Esophagus squamous epithelium (tissue), 5 donors: ENCODE data around the gene FGD3. TPM values are rescaled to one million over a fixed set of nuclear protein-coding genes. Genes with fewer than 3 reads are reported as not detected.

Experiments used
- DNase-seq: peaks from one replicate; lab custom pipeline; 2025; lab: John Stamatoyannopoulos, UW
- H3K27ac ChIP-seq, 4 donors: fragments of 200-600 bp; sonication (generic); one replicate each; pipeline ENCODE4 v1.5.1; 2016 to 2019; ENCODE audit warnings: mild to moderate bottlenecking in 1 of 4
- H3K27me3 ChIP-seq, 4 donors: fragments of 200-600 bp; sonication (generic); 1 replicate in 3 of 4; 2 replicates in 1 of 4; pipeline versions ENCODE4 v1.5.1 to v1.6.0; 2017 to 2021; ENCODE audit warnings: antibody characterized with exemption in 1 of 4
- H3K36me3 ChIP-seq, 3 donors: fragments of 200-600 bp; sonication (generic); one replicate each; pipeline ENCODE4 v1.5.1; 2016 to 2019
- H3K4me1 ChIP-seq, 3 donors: fragments of 200-600 bp; sonication (generic); one replicate each; pipeline ENCODE4 v1.5.1; 2017 to 2019
- H3K4me3 ChIP-seq, 4 donors: fragments of 200-600 bp; sonication (generic); 1 replicate in 3 of 4; 2 replicates in 1 of 4; pipeline ENCODE4 v1.5.1; 2016 to 2019; ENCODE audit warnings: mild to moderate bottlenecking in 2 of 4, moderate library complexity in 1 of 4
- H3K9me3 ChIP-seq, 3 donors: fragments of 200-600 bp; sonication (generic); one replicate each; pipeline ENCODE4 v1.5.1; 2016 to 2019
- POLR2A ChIP-seq, 4 donors: fragments of 450-650 bp; IDR thresholded peaks; one replicate each; pipeline ENCODE4 v1.6.1; 2017; ENCODE audit warnings: antibody characterized with exemption in 4 of 4, mild to moderate bottlenecking in 4 of 4, moderate library complexity in 3 of 4
- WGBS, 2 donors: methylation state at CpG; one replicate each; pipeline ENCODE4 v1.1.5; 2018; 5-methylcytosine and 5-hydroxymethylcytosine counted together
- intact Hi-C: fragments of 100-400 bp; cut with DNase I; formaldehyde crosslinking; loops from one replicate; pipeline ENCODE4 v1.15.0; 2022
- total RNA-seq, 4 donors: library from RNA; depleted of rRNA; stranded (reverse); fragments of >200 nt; gene quantifications; one replicate each; pipeline ENCODE4 v1.1.0, GENCODE V29; 2016
- TF ChIP-seq, protein P1 (sequence below), 6 experiments: fragments of 450-650 bp in 4 of 6; fragments of 200-600 bp in 2 of 6; sonication (generic) in 2 of 6; IDR thresholded peaks; one replicate each; pipeline ENCODE4 v1.5.1; 2016 to 2019; ENCODE audit warnings: antibody characterized with exemption in 6 of 6, mild to moderate bottlenecking in 4 of 6, moderate library complexity in 4 of 6
- donor health status: DM: yes; HTN: yes; CAD: no.

Gene FGD3
- total RNA-seq, 4 donors from 2014 or later: 2.4 to 6.5 (median 4.9) TPM

DNA sequence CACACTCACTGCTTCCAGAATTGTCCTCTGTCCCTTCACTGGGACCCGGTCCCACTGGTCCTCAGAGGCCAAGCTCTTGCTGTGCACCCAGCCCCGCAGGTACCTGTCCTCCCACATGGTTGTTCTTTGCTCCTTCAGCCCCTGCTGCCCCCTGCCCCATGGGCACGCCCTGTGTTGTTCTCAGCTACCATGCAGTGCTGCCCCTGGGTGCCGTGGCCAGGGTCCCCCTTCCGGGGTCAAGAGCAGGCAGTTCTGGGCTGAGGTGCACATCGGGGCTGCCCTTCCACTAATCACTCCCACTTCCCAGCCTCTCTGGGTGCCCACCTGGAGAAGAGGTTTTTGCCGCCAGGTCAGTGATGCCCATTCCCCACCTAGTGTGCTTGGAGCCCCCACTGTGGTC lies 79.3 kb downstream of the FGD3 start:
- Histone ChIP-seq H3K4me3 (no peak overlapping the region), H3K36me3 (peaks cover 0 to 19% (median 0%) of the 10 kb centered on the region in 3 donors), H3K27ac (no peak overlapping the region), H3K4me1 (peaks cover 0 to 3% (median 2%) of the 10 kb centered on the region in 3 donors), H3K9me3 (no peaks in the 10 kb centered on the region), H3K27me3 (no peaks in the 10 kb centered on the region)
- intact Hi-C loops: no loop called here
- WGBS, 2 donors: 80% methylated on average over 3 of the region's 7 CpGs; no CpG with 5 or more reads in 1 of the 2 donors
- TF ChIP-seq, protein P1, sequence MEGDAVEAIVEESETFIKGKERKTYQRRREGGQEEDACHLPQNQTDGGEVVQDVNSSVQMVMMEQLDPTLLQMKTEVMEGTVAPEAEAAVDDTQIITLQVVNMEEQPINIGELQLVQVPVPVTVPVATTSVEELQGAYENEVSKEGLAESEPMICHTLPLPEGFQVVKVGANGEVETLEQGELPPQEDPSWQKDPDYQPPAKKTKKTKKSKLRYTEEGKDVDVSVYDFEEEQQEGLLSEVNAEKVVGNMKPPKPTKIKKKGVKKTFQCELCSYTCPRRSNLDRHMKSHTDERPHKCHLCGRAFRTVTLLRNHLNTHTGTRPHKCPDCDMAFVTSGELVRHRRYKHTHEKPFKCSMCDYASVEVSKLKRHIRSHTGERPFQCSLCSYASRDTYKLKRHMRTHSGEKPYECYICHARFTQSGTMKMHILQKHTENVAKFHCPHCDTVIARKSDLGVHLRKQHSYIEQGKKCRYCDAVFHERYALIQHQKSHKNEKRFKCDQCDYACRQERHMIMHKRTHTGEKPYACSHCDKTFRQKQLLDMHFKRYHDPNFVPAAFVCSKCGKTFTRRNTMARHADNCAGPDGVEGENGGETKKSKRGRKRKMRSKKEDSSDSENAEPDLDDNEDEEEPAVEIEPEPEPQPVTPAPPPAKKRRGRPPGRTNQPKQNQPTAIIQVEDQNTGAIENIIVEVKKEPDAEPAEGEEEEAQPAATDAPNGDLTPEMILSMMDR (IDR thresholded peaks at IDR 0.05): no peak
- TF ChIP-seq POLR2A (IDR thresholded peaks at IDR 0.05): no peak
- no peak for DNase-seq

GRCh38 chr9:93027750-93028149 lies 80.4 kb downstream of the FGD3 start:
- intact Hi-C loops: no loop called here
- Histone ChIP-seq H3K4me1 (peaks cover 0 to 7% (median 7%) of the 10 kb centered on the region in 3 donors), H3K36me3 (peaks cover 0 to 8% (median 0%) of the 10 kb centered on the region in 3 donors), H3K9me3 (no peaks in the 10 kb centered on the region), H3K27ac (no peak overlapping the region), H3K27me3 (no peaks in the 10 kb centered on the region), H3K4me3 (no peak overlapping the region)
- TF ChIP-seq POLR2A (IDR thresholded peaks at IDR 0.05): no peak
- TF ChIP-seq, protein P1 (IDR thresholded peaks at IDR 0.05): no peak
- DNase-seq: no peak
- 93 to 98% methylated on average over 9 to 10 of the region's 10 CpGs for WGBS, 2 donors

- no peak overlapping the region for H3K27ac ChIP-seq
- TF ChIP-seq, protein P1 (IDR thresholded peaks at IDR 0.05): no peak
- intact Hi-C loops: no loop called here
- DNase-seq: no peak
- H3K36me3 ChIP-seq: no peaks in the 10 kb centered on the region
- H3K27me3 ChIP-seq: no peaks in the 10 kb centered on the region
- no peak overlapping the region for H3K4me3 ChIP-seq
- WGBS, 2 donors: 46 to 50% methylated on average over 6 of the region's 6 CpGs
- H3K9me3 ChIP-seq: no peaks in the 10 kb centered on the region
- peaks cover 0 to 7% (median 7%) of the 10 kb centered on the region in 3 donors for H3K4me1 ChIP-seq
Measured at GRCh38 chr9:93028448-93029006, 81.2 kb downstream of the FGD3 start.

GRCh38 chr9:93030642-93031628 lies 83.6 kb downstream of the FGD3 start:
- H3K9me3 ChIP-seq: no peaks in the 10 kb centered on the region
- H3K27ac ChIP-seq: no peak overlapping the region
- H3K36me3 ChIP-seq: no peaks in the 10 kb centered on the region
- peaks cover 0 to 3% (median 0%) of the 10 kb centered on the region in 4 donors for H3K27me3 ChIP-seq
- H3K4me3 ChIP-seq: no peak overlapping the region
- 67 to 69% methylated on average over 8 to 9 of the region's 9 CpGs for WGBS, 2 donors
- no peak for DNase-seq
- TF ChIP-seq, protein P1 (IDR thresholded peaks at IDR 0.05): no peak
- TF ChIP-seq POLR2A (IDR thresholded peaks at IDR 0.05): no peak
- intact Hi-C loops: no loop called here
- peaks cover 0 to 7% (median 7%) of the 10 kb centered on the region in 3 donors for H3K4me1 ChIP-seq
